Activated naive CD8-positive, alpha-beta T cell (primary cell): ENCODE results near the gene BMX.

ENCODE experiments used
- H3K27ac Mint-ChIP-seq: one replicate; pipeline ENCODE4 v1.8.0; 2021; ENCODE audit warnings: mixed read lengths
- H3K27me3 Mint-ChIP-seq: one replicate; pipeline ENCODE4 v1.8.0; 2021; ENCODE audit warnings: mixed read lengths
- H3K36me3 Mint-ChIP-seq: one replicate; pipeline ENCODE4 v1.8.0; 2021; ENCODE audit warnings: mixed read lengths
- H3K4me1 Mint-ChIP-seq: one replicate; pipeline ENCODE4 v1.8.0; 2021; ENCODE audit warnings: low read depth, mixed read lengths
- H3K4me3 Mint-ChIP-seq: one replicate; pipeline ENCODE4 v1.8.0; 2021; ENCODE audit warnings: mild to moderate bottlenecking, mixed read lengths
- H3K9me3 Mint-ChIP-seq: one replicate; pipeline ENCODE4 v1.8.0; 2021; ENCODE audit warnings: low read depth, mixed read lengths

The BMX gene

GRCh38 chrX:15574017-15574416 lies 73.4 kb downstream of the BMX start:
- H3K36me3 Mint-ChIP-seq = no peaks in the 10 kb centered on the region

DNA sequence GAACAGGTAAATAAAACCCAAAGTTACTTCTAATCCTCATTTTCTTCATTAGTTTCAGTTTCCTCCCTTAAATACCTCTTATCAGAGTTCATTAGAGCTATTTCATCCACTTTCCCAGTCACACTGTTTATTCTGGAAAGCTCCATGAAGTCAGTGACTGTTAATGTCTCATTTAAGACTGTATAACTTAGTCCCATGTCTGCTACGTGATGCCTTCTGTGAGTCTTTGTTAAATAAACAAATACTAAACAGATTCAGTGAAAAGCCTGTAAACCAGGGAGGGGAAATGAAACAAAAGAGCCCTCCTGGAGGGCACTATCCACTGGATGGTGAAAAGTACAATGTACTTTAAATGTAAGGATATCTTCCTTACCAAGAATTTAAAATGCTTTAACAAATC lies 75.4 kb downstream of the BMX start:
- no peaks in the 10 kb centered on the region for H3K4me1 Mint-ChIP-seq
- peaks cover 4% of the 10 kb centered on the region for H3K27me3 Mint-ChIP-seq
- H3K27ac Mint-ChIP-seq = no peak overlapping the region
- no peak overlapping the region for H3K4me3 Mint-ChIP-seq
- no peaks in the 10 kb centered on the region for H3K9me3 Mint-ChIP-seq
- H3K36me3 Mint-ChIP-seq = no peaks in the 10 kb centered on the region

More at GRCh38 chrX:15574017-15574416, 73.4 kb downstream of the BMX start:
- Mint-ChIP-seq H3K27me3 (peaks cover 4% of the 10 kb centered on the region), H3K9me3 (no peaks in the 10 kb centered on the region), H3K27ac (no peak overlapping the region), H3K4me3 (no peak overlapping the region), H3K4me1 (no peaks in the 10 kb centered on the region)

DNA sequence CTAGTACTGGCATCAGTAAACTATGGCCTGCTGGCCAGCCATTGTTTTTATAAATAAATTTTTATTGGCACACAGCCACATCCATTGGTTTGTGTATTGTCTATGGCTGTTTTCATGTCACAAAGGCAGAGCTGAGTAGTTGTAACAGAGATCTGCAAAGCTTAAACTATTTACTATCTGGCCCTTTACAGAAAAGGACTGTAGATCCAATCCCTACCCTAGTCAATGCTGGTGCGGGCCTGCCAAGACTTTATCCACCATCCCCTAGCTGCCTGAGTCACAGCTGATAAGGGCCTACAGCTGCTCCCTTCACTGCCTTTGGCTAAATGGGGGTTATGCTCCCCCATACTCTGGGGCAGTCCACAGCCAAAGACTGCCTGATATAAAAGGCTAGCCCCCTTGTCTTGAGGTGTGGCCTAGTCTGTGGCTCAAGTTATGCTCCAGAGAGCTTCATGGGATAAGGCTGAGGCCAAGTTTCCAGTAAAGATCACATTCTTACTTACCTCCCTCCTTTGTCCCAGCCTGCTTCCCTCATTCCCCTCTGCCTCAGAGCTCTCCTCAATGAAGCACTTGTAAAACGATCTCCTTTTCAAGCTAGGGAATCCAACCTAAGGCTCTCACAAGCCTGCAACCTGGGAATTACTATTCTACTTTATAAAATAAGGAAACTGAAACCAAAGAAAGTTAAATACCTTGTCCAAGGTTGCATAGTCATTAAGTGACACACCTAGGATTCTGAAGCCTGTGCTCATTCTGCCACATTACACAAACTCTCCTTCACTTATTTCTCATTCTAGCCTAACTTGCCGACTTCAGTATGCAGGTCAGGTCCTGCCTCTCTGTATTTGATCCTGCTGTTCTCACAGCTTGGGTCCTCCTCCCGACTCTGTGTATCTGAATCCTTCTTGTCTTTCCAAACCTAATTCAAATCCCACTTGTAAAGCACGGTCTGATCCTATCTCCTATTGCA lies 79.5 kb downstream of the BMX start:
- Mint-ChIP-seq H3K27ac (no peak overlapping the region), H3K9me3 (no peaks in the 10 kb centered on the region), H3K36me3 (no peaks in the 10 kb centered on the region), H3K4me1 (no peaks in the 10 kb centered on the region), H3K27me3 (peaks cover 4% of the 10 kb centered on the region), H3K4me3 (no peak overlapping the region)

DNA sequence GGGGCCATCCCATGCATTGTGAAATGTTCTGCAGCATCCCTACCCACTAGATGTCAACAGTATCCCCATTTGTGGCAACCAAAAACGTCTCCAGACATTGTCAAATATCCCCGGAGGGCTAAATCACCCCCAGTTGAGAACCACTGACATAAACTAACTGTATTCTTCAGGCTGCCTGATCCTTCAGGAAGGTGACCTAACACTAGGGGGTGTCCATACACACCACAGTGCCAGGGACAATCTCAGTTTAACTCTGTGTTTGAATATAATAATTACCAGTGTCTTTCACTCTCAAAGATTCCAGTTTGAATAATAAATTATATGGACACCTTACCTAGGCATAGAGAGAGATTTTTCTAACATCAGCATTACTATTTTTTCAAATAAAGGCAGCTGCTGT lies 93.8 kb downstream of the BMX start:
- Mint-ChIP-seq H3K4me1 (no peaks in the 10 kb centered on the region), H3K27me3 (peaks cover 5% of the 10 kb centered on the region), H3K4me3 (no peak overlapping the region), H3K9me3 (no peaks in the 10 kb centered on the region), H3K36me3 (no peaks in the 10 kb centered on the region), H3K27ac (no peak overlapping the region)

DNA sequence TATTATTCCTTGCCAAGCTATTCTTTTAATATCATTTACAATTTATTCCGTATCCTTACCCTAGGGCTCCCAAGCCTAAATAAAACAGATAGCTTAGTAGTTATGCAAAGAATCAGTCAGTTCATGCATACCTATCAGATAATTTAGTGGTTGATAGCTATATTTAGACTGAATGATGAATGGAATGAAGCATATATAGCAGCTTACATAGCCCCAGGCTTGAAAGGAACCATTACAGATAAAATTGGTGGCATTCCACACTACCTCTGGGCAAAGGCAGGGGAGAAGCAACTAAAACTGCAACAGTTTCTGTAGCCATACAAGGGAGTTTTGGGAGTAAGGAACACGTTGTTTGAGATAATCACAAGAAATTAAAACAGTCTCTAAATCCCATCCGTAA lies 97.4 kb downstream of the BMX start:
- Mint-ChIP-seq H3K27ac (no peak overlapping the region), H3K4me1 (no peaks in the 10 kb centered on the region), H3K4me3 (no peak overlapping the region), H3K27me3 (peaks cover 6% of the 10 kb centered on the region), H3K36me3 (no peaks in the 10 kb centered on the region), H3K9me3 (no peaks in the 10 kb centered on the region)

GRCh38 chrX:15599461-15599860 lies 98.9 kb downstream of the BMX start:
- Mint-ChIP-seq H3K27ac (no peak overlapping the region), H3K27me3 (peaks cover 9% of the 10 kb centered on the region), H3K9me3 (no peaks in the 10 kb centered on the region), H3K36me3 (no peaks in the 10 kb centered on the region), H3K4me3 (no peak overlapping the region), H3K4me1 (no peaks in the 10 kb centered on the region)

DNA sequence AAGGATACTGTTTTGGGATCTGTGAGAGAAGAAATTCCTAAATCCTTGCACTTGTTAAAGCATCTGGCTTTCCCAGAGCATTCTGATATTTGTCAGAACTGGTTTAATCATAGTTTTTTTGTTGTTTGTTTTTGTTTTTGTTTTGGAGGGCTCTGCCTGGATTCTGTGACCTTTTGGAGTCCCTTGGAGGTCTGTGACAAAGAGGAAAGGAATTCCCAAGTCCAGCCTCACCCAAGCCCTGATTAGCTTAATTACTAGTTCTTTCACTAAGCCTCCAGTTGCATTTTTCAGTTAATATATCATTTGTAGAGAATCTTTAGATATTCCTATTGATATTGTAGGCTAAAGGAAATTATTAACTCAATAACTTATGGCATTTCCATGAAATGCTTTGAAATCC lies 99.4 kb downstream of the BMX start:
- H3K27me3 Mint-ChIP-seq = peaks cover 9% of the 10 kb centered on the region
- H3K4me3 Mint-ChIP-seq = no peak overlapping the region
- no peak overlapping the region for H3K27ac Mint-ChIP-seq
- H3K36me3 Mint-ChIP-seq = no peaks in the 10 kb centered on the region
- H3K4me1 Mint-ChIP-seq = no peaks in the 10 kb centered on the region
- no peaks in the 10 kb centered on the region for H3K9me3 Mint-ChIP-seq

- H3K4me3 Mint-ChIP-seq = no peak within 1 kb of the TSS
- H3K4me1 Mint-ChIP-seq = no peaks in the 10 kb centered on the region
- H3K9me3 Mint-ChIP-seq = no peaks in the 10 kb centered on the region
- H3K36me3 Mint-ChIP-seq = no peaks in the 10 kb centered on the region
- H3K27me3 Mint-ChIP-seq = peaks cover 9% of the 10 kb centered on the region
- no peak within 1 kb of the TSS for H3K27ac Mint-ChIP-seq
These were observed 100.1 kb downstream of the BMX start, which contains the start of gene ACE2 for GRCh38 chrX:15600745-15601144. ACE2 (minus strand) TSS chrX:15600960; CDS start chrX:15600911, 49 bp downstream.

DNA sequence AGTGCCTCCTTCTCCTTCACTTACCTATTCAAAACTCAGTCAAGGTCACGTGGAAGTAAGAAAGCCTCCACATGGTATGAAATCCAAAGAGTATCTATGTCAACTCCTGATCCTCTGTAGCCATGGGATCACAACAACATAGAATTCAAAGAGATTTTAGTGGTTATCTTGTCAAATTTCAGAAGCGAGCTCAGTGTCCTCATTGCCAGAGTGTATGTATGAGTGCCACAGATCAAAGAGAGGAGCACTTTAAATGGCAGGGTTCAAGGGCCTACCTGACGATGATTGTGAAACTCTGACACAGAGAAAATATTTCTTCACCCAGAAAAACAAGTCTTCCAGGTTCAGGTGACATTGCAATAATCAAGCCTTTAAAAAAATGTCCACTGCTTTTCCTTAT lies 101.3 kb downstream of the BMX start:
- no peak overlapping the region for H3K4me3 Mint-ChIP-seq
- H3K9me3 Mint-ChIP-seq = no peaks in the 10 kb centered on the region
- H3K4me1 Mint-ChIP-seq = no peaks in the 10 kb centered on the region
- H3K27ac Mint-ChIP-seq = no peak overlapping the region
- peaks cover 9% of the 10 kb centered on the region for H3K27me3 Mint-ChIP-seq
- H3K36me3 Mint-ChIP-seq = no peaks in the 10 kb centered on the region

DNA sequence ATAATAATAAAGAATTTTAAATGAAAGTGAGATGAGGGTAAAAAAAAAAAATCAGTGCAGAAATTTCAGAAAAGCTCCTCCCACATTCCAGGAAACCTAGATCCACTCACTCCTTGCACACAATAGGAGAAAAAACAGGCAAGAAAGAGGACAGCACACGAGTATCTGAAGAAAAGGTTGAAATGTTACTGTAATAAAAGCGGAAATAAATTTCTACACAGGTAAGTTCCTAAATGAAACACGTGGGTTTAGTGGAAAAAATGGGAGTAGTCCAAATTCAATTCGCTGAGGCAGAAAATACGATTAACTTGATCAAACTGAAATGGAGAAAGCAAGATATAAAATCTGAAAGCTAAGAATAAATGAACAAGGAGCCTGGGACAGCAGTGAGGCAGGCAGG lies 102.2 kb downstream of the BMX start:
- Mint-ChIP-seq H3K27me3 (peaks cover 9% of the 10 kb centered on the region), H3K9me3 (no peaks in the 10 kb centered on the region)

GRCh38 chrX:15605226-15605625 lies 104.6 kb downstream of the BMX start:
- peaks cover 9% of the 10 kb centered on the region for H3K27me3 Mint-ChIP-seq
- no peak overlapping the region for H3K27ac Mint-ChIP-seq
- H3K36me3 Mint-ChIP-seq = no peaks in the 10 kb centered on the region
- H3K4me1 Mint-ChIP-seq = no peaks in the 10 kb centered on the region
- H3K4me3 Mint-ChIP-seq = no peak overlapping the region
- H3K9me3 Mint-ChIP-seq = no peaks in the 10 kb centered on the region

More for the DNA sequence above, 102.2 kb downstream of the BMX start:
- H3K4me3 Mint-ChIP-seq = no peak overlapping the region
- H3K4me1 Mint-ChIP-seq = no peaks in the 10 kb centered on the region
- H3K36me3 Mint-ChIP-seq = no peaks in the 10 kb centered on the region
- H3K27ac Mint-ChIP-seq = no peak overlapping the region
